ENCODE measurements around the gene SART1. TPM values are rescaled to one million over a fixed set of nuclear protein-coding genes. Genes with fewer than 3 reads are reported as not detected.
"Not testable (repeated sequence)": the region's sequence is repeated elsewhere in the genome, so short reads cannot be mapped to it uniquely, and the experiment has no call there.

Gene SART1
- total and polyA plus RNA-seq, 4 donors = 13.6 to 24.3 (median 15.1) TPM

DNA sequence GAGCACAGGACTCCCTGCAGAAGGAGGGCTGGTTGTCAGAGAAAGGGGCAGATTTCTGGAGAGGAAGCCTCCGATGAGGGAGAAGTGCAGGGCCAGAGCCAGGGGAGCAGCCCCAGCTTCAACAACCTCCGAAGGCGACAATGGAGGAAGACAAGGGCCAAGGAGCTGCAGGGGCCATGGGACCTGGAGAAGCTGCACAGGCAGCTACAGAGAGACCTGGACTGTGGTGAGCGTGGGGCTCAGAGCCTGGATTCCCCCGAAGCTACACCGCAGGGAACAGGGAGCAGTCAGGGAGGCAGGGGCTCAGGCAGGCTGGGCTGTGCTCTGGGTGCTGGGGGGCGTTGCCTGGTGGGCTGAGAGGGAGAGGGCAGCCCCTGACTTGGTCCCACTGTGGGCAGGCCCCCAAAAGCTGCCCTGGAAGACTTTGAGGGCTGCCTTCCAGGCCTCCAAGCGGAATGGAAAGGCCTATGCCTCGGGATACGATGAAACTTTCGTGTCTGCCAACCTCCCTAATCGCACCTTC, 13.9 kb upstream of the SART1 start:
- 91% methylated on average over 12 of the region's 12 CpGs for WGBS
- H3K36me3 ChIP-seq (ENCODE audit: control insufficient read depth in 4 of 4, insufficient read depth in 3 of 4, low read depth in 1 of 4, low read length in 3 of 4) = no peaks in the 10 kb centered on the region
- H3K4me3 ChIP-seq (ENCODE audit: low read depth in 1 of 3, low read length in 3 of 3) = no peak overlapping the region
- DNase-seq (ENCODE audit: low spot score) = no peak
- peaks cover 3 to 9% (median 4%) of the 10 kb centered on the region in 4 donors for H3K4me1 ChIP-seq (ENCODE audit: control insufficient read depth in 4 of 4, insufficient read depth in 4 of 4, low read length in 3 of 4)
- H3K27me3 ChIP-seq (ENCODE audit: control insufficient read depth in 4 of 4, insufficient read depth in 4 of 4, low read length in 3 of 4) = no peaks in the 10 kb centered on the region
- no peak overlapping the region for H3K9ac ChIP-seq (ENCODE audit: low read depth in 1 of 2, low read length in 2 of 2)
- TF ChIP-seq RXRA (IDR thresholded peaks at IDR 0.05) (no peak), FOXA1 (IDR thresholded peaks at IDR 0.05) (no peak), JUND (IDR thresholded peaks at IDR 0.05) (no peak), HNF4A (conservative IDR thresholded peaks at IDR 0.05) (no peak), FOXA2 (IDR thresholded peaks at IDR 0.05) (no peak), HNF4G (IDR thresholded peaks at IDR 0.05) (no peak), NR2F2 (IDR thresholded peaks at IDR 0.05) (no peak), RAD21 (IDR thresholded peaks at IDR 0.05) (no peak), EGR1 (IDR thresholded peaks at IDR 0.05; ENCODE audit: low read depth in 2 of 2) (no peak), TAF1 (conservative IDR thresholded peaks at IDR 0.05) (no peak), GABPA (IDR thresholded peaks at IDR 0.05 in 1 of 2, conservative IDR thresholded peaks at IDR 0.05 in 1 of 2) (no peak), SP1 (IDR thresholded peaks at IDR 0.05) (no peak), YY1 (IDR thresholded peaks at IDR 0.05) (no peak)
- TF ChIP-seq, protein P1, sequence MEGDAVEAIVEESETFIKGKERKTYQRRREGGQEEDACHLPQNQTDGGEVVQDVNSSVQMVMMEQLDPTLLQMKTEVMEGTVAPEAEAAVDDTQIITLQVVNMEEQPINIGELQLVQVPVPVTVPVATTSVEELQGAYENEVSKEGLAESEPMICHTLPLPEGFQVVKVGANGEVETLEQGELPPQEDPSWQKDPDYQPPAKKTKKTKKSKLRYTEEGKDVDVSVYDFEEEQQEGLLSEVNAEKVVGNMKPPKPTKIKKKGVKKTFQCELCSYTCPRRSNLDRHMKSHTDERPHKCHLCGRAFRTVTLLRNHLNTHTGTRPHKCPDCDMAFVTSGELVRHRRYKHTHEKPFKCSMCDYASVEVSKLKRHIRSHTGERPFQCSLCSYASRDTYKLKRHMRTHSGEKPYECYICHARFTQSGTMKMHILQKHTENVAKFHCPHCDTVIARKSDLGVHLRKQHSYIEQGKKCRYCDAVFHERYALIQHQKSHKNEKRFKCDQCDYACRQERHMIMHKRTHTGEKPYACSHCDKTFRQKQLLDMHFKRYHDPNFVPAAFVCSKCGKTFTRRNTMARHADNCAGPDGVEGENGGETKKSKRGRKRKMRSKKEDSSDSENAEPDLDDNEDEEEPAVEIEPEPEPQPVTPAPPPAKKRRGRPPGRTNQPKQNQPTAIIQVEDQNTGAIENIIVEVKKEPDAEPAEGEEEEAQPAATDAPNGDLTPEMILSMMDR (IDR thresholded peaks at IDR 0.05; ENCODE audit: low read depth, low read length, missing input control) = no peak
- TF ChIP-seq, protein P2, sequence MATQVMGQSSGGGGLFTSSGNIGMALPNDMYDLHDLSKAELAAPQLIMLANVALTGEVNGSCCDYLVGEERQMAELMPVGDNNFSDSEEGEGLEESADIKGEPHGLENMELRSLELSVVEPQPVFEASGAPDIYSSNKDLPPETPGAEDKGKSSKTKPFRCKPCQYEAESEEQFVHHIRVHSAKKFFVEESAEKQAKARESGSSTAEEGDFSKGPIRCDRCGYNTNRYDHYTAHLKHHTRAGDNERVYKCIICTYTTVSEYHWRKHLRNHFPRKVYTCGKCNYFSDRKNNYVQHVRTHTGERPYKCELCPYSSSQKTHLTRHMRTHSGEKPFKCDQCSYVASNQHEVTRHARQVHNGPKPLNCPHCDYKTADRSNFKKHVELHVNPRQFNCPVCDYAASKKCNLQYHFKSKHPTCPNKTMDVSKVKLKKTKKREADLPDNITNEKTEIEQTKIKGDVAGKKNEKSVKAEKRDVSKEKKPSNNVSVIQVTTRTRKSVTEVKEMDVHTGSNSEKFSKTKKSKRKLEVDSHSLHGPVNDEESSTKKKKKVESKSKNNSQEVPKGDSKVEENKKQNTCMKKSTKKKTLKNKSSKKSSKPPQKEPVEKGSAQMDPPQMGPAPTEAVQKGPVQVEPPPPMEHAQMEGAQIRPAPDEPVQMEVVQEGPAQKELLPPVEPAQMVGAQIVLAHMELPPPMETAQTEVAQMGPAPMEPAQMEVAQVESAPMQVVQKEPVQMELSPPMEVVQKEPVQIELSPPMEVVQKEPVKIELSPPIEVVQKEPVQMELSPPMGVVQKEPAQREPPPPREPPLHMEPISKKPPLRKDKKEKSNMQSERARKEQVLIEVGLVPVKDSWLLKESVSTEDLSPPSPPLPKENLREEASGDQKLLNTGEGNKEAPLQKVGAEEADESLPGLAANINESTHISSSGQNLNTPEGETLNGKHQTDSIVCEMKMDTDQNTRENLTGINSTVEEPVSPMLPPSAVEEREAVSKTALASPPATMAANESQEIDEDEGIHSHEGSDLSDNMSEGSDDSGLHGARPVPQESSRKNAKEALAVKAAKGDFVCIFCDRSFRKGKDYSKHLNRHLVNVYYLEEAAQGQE (IDR thresholded peaks at IDR 0.05) = no peak
- TF ChIP-seq, protein P3, sequence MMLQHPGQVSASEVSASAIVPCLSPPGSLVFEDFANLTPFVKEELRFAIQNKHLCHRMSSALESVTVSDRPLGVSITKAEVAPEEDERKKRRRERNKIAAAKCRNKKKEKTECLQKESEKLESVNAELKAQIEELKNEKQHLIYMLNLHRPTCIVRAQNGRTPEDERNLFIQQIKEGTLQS (IDR thresholded peaks at IDR 0.05) = no peak
- TF ChIP-seq, protein P4, sequence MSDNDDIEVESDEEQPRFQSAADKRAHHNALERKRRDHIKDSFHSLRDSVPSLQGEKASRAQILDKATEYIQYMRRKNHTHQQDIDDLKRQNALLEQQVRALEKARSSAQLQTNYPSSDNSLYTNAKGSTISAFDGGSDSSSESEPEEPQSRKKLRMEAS (IDR thresholded peaks at IDR 0.05) = no peak
- TF ChIP-seq, protein P5, sequence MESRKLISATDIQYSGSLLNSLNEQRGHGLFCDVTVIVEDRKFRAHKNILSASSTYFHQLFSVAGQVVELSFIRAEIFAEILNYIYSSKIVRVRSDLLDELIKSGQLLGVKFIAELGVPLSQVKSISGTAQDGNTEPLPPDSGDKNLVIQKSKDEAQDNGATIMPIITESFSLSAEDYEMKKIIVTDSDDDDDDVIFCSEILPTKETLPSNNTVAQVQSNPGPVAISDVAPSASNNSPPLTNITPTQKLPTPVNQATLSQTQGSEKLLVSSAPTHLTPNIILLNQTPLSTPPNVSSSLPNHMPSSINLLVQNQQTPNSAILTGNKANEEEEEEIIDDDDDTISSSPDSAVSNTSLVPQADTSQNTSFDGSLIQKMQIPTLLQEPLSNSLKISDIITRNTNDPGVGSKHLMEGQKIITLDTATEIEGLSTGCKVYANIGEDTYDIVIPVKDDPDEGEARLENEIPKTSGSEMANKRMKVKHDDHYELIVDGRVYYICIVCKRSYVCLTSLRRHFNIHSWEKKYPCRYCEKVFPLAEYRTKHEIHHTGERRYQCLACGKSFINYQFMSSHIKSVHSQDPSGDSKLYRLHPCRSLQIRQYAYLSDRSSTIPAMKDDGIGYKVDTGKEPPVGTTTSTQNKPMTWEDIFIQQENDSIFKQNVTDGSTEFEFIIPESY (IDR thresholded peaks at IDR 0.05) = no peak
- no peak overlapping the region for H3K27ac ChIP-seq (ENCODE audit: low read depth in 1 of 2, low read length in 2 of 2)
- no peaks in the 10 kb centered on the region for H3K9me3 ChIP-seq (ENCODE audit: control insufficient read depth in 4 of 4, low read length in 3 of 4)

DNA sequence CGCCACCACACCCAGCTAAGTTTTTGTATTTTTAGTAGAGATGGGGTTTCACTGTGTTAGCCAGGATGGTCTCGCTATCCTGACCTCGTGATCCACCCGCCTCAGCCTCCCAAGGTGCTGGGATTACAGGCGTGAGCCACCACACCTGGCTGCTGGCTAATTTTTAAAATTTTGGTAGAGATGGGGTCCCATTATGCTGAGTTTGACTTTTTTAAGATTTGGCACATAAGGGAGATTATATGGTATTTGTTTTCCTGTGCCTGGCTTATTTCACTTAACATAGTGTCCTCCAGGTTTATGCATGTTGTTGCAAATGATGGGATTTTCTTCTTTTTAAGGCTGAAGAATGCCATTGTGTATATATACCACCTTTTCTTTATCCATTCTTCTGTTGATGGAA, 10.8 kb upstream of the SART1 start:
- 89% methylated on average over 5 of the region's 5 CpGs for WGBS
- H3K9me3 ChIP-seq (ENCODE audit: control insufficient read depth in 4 of 4, low read length in 3 of 4); H3K27me3 ChIP-seq (ENCODE audit: control insufficient read depth in 4 of 4, insufficient read depth in 4 of 4, low read length in 3 of 4); H3K27ac ChIP-seq (ENCODE audit: low read depth in 1 of 2, low read length in 2 of 2); H3K4me1 ChIP-seq (ENCODE audit: control insufficient read depth in 4 of 4, insufficient read depth in 4 of 4, low read length in 3 of 4); H3K9ac ChIP-seq (ENCODE audit: low read depth in 1 of 2, low read length in 2 of 2); H3K36me3 ChIP-seq (ENCODE audit: control insufficient read depth in 4 of 4, insufficient read depth in 3 of 4, low read depth in 1 of 4, low read length in 3 of 4); H3K4me3 ChIP-seq (ENCODE audit: low read depth in 1 of 3, low read length in 3 of 3); DNase-seq (ENCODE audit: low spot score): not testable (repeated sequence)

DNA sequence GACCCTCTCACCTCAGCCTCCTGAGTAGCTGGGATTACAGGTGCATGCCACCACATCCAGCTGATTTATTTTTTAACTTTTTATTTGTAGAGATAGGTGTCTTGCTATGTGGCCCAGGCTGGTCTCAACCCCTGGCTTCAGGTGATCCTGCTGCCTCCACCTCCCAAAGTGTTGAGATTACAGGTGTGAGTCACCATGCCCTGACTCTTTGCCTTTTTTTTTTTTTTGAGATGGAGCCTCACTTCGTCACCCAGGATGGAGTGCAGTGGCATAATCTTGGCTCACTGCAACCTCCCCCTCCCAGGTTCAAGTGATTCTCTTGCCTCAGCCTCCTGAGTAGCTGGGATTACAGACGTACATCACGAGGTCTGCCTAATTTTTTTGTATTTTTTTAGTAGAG, 9.9 kb upstream of the SART1 start:
- H3K27me3 ChIP-seq (ENCODE audit: control insufficient read depth in 4 of 4, insufficient read depth in 4 of 4, low read length in 3 of 4); H3K4me1 ChIP-seq (ENCODE audit: control insufficient read depth in 4 of 4, insufficient read depth in 4 of 4, low read length in 3 of 4); H3K9me3 ChIP-seq (ENCODE audit: control insufficient read depth in 4 of 4, low read length in 3 of 4); H3K36me3 ChIP-seq (ENCODE audit: control insufficient read depth in 4 of 4, insufficient read depth in 3 of 4, low read depth in 1 of 4, low read length in 3 of 4); DNase-seq (ENCODE audit: low spot score); H3K27ac ChIP-seq (ENCODE audit: low read depth in 1 of 2, low read length in 2 of 2); H3K4me3 ChIP-seq (ENCODE audit: low read depth in 1 of 3, low read length in 3 of 3); H3K9ac ChIP-seq (ENCODE audit: low read depth in 1 of 2, low read length in 2 of 2): not testable (repeated sequence)
- 49% methylated on average over 3 of the region's 3 CpGs for WGBS
